Endothelial cell of umbilical vein (primary cell): ENCODE data around the gene ODAD4. TPM values are rescaled to one million over a fixed set of nuclear protein-coding genes. Genes with fewer than 3 reads are reported as not detected.

Experiments used
- BruUV-seq: library from RNA; stranded (reverse); fragments of 400-500 nt; replicated peaks from 2 replicates; lab custom pipeline; 2021; lab: Mats Ljungman, UMichigan
- CTCF ChIA-PET: fragments of 300-600, 350-600 bp; sonication (Branson Sonifier 250); formaldehyde crosslinking; loops from one replicate; lab custom pipeline; 2021; ENCODE audit warnings: antibody characterized with exemption, inconsistent platforms; lab: Charles Lee
- POLR2A ChIA-PET: fragments of 300-600, 350-600 bp; sonication (Branson Sonifier 250); formaldehyde crosslinking; loops from one replicate; lab custom pipeline; 2021; ENCODE audit warnings: antibody characterized with exemption, inconsistent platforms; lab: Charles Lee
- DNase-seq: peaks from one replicate; pipeline ENCODE4 v3.0.0-alpha.2; 2011; ENCODE audit warnings: low read depth, low spot score
- FAIRE-seq: peaks from 2 replicates; lab custom pipeline; 2011; peaks lifted over from hg19 to GRCh38; lab: Jason Lieb, UNC
- H2AFZ ChIP-seq: 2 replicates; pipeline ENCODE4 v1.6.0; 2012; ENCODE audit warnings: low read depth, low read length, control low read depth, inconsistent platforms
- H3K27ac ChIP-seq: 2 replicates; pipeline ENCODE4 v1.5.1; 2011; ENCODE audit warnings: low read depth, mild to moderate bottlenecking, control low read depth, low read length, moderate library complexity; ENCODE audit not compliant: insufficient read depth
- H3K27me3 ChIP-seq, 2 experiments: 2 replicates each; pipeline versions ENCODE4 v1.6.0 to v1.6.1; 2011; ENCODE audit warnings: low read length in 2 of 2, mixed read lengths in 1 of 2; ENCODE audit not compliant: control insufficient read depth in 2 of 2, insufficient read depth in 2 of 2
- H3K36me3 ChIP-seq, 2 experiments: 2 replicates in 1 of 2; 3 replicates in 1 of 2; pipeline ENCODE4 v1.5.1; 2011; ENCODE audit warnings: low read length in 2 of 2, mild to moderate bottlenecking in 1 of 2, moderate library complexity in 1 of 2; ENCODE audit not compliant: control insufficient read depth in 2 of 2, insufficient read depth in 2 of 2; ENCODE audit errors: extremely low read depth in 1 of 2
- H3K4me1 ChIP-seq: 3 replicates; pipeline ENCODE4 v1.5.1; 2011; ENCODE audit warnings: mild to moderate bottlenecking, low read length; ENCODE audit not compliant: control insufficient read depth, insufficient read depth; ENCODE audit errors: extremely low read depth
- H3K4me2 ChIP-seq: 2 replicates; pipeline ENCODE4 v1.6.1; 2011; ENCODE audit warnings: low read length, control low read depth, mixed read lengths; ENCODE audit not compliant: insufficient read depth
- H3K4me3 ChIP-seq, 3 experiments: fragments of 200-600 bp in 1 of 3; sonication (generic), shearing (Covaris generic) in 1 of 3; replicated peaks in 1 of 3; 2 replicates each; pipeline ENCODE4 v1.5.1; 2011 to 2016; ENCODE audit warnings: control low read depth in 3 of 3, low read length in 3 of 3, mild to moderate bottlenecking in 2 of 3, inconsistent platforms in 1 of 3, low read depth in 1 of 3, moderate library complexity in 1 of 3; ENCODE audit not compliant: insufficient read depth in 1 of 3
- H3K79me2 ChIP-seq: 2 replicates; pipeline ENCODE4 v1.6.0; 2012; ENCODE audit warnings: low read length, inconsistent platforms; ENCODE audit not compliant: control insufficient read depth, insufficient read depth
- H3K9ac ChIP-seq: replicated peaks from 2 replicates; pipeline ENCODE3; 2011; ENCODE audit warnings: low read length, control low read depth; ENCODE audit not compliant: insufficient read depth; ENCODE audit errors: extremely low read depth
- H3K9me1 ChIP-seq: replicated peaks from 3 replicates; pipeline ENCODE4 v1.6.0; 2011; ENCODE audit warnings: mild to moderate bottlenecking, low read length; ENCODE audit not compliant: control insufficient read depth, insufficient read depth; ENCODE audit errors: extremely low read depth
- H3K9me3 ChIP-seq: replicated peaks from 2 replicates; pipeline ENCODE4 v1.5.1; 2012; ENCODE audit warnings: low read length, inconsistent platforms; ENCODE audit not compliant: control insufficient read depth, insufficient read depth
- H4K20me1 ChIP-seq: replicated peaks from 2 replicates; pipeline ENCODE3; 2011; ENCODE audit warnings: mild to moderate bottlenecking, low read length; ENCODE audit not compliant: control insufficient read depth, insufficient read depth; ENCODE audit errors: extremely low read depth
- EZH2 ChIP-seq: IDR thresholded peaks from 2 replicates; pipeline ENCODE4 v1.6.1; 2012; ENCODE audit warnings: borderline replicate concordance, low read depth, mild to moderate bottlenecking, moderate library complexity, low read length, inconsistent platforms; ENCODE audit not compliant: severe bottlenecking
- FOS ChIP-seq: IDR thresholded peaks from 2 replicates; pipeline ENCODE4 v1.6.1; 2011; ENCODE audit warnings: mild to moderate bottlenecking, low read length, moderate library complexity, borderline replicate concordance; ENCODE audit not compliant: insufficient read depth
- GATA2 ChIP-seq: IDR thresholded peaks from 2 replicates; pipeline ENCODE4 v1.7.0; 2011; ENCODE audit warnings: low read depth, mild to moderate bottlenecking, moderate library complexity, mixed read lengths, low read length; ENCODE audit not compliant: insufficient read length, insufficient read depth
- JUN ChIP-seq: IDR thresholded peaks from 2 replicates; pipeline ENCODE4 v1.6.1; 2011; ENCODE audit warnings: borderline replicate concordance, low read depth; ENCODE audit not compliant: insufficient read length, insufficient read depth
- MYC ChIP-seq: IDR thresholded peaks from one replicate; pipeline ENCODE4 v1.6.1; 2011; ENCODE audit warnings: mild to moderate bottlenecking, low read depth, low read length
- POLR2A ChIP-seq: IDR thresholded peaks from 2 replicates; pipeline ENCODE4 v1.6.1; 2012; ENCODE audit warnings: low read depth, mild to moderate bottlenecking, control low read depth, low read length
- POLR2AphosphoS5 ChIP-seq: IDR thresholded peaks from 2 replicates; pipeline ENCODE4 v1.6.1; 2012; ENCODE audit warnings: low read depth, mild to moderate bottlenecking, control low read depth, low read length, moderate library complexity; ENCODE audit not compliant: insufficient read depth
- dilution Hi-C: fragments of 300-500 bp; cut with MboI; formaldehyde crosslinking; loops from one replicate; pipeline ENCODE4 v1.15.0; 2019; ENCODE audit warnings: low sequenced_read_pairs; ENCODE audit not compliant: extremely low pct_ligation_motif_present
- intact Hi-C: fragments of 100-400 bp; cut with micrococcal nuclease; formaldehyde crosslinking; loops from one replicate; pipeline ENCODE4 v1.10.0; 2022
- polyA plus RNA-seq, 4 experiments: library from polyadenylated mRNA; depleted of rRNA in 3 of 4; stranded (reverse) in 3 of 4; unstranded in 1 of 4; fragments of >200 nt; gene quantifications; 2 replicates each; pipeline versions ENCODE4 v1.2.1 to v1.2.3, GENCODE V29; 2011 to 2012; ENCODE audit warnings: missing spikeins in 1 of 4
- total RNA-seq: library from RNA; stranded (reverse); gene quantifications from 2 replicates; pipeline ENCODE4 v1.2.3, GENCODE V29; 2021
- TF ChIP-seq, protein P1 (sequence below): IDR thresholded peaks from 2 replicates; pipeline ENCODE4 v1.6.1; 2011; ENCODE audit not compliant: insufficient read depth, insufficient read length
- TF ChIP-seq, protein P2 (sequence below), 2 donors: IDR thresholded peaks; 1 replicate in 1 of 2; 2 replicates in 1 of 2; pipeline ENCODE4 v1.5.1; 2011; ENCODE audit warnings: low read length in 2 of 2, mild to moderate bottlenecking in 2 of 2, moderate library complexity in 2 of 2, control low read depth in 1 of 2, inconsistent platforms in 1 of 2, low read depth in 1 of 2; ENCODE audit not compliant: insufficient read depth in 1 of 2; ENCODE audit errors: extremely low read depth in 1 of 2

ODAD4 gene
- total and polyA plus RNA-seq, 2 donors (not counting 3 experiments of a cell fraction or from before 2014, with no cell fraction given): 0.19 to 1.0 TPM

DNA sequence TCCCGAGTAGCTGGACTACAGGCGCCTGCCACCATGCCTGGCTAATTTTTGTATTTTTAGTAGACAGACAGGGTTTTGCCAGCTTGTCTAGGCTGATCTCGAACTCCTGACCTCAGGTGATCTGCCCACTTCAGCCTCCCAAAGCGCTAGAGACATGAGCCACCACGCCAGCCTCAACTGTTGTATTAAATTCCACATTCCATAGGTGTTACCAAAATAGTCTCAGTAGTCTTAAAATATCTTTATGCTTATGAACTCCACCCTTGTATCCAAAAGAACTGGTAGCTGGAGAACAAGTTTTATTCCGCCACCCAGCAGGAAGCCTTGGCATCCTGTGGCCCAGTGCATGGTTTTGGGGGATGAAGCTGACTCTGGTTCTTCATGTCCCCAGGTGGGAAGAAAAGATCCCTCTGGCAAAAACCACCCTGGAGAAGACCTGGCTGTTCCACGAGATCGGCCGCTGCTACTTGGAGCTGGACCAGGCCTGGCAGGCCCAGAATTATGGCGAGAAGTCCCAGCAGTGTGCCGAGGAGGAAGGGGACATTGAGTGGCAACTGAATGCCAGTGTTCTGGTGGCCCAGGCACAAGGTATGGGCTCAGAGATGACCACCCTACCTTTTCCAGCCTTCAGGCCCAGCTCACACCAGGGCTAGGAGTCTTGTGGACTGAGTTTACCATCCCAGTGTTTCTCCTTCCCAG lies 18.5 kb downstream of the ODAD4 start:
- no TSS peak for BruUV-seq
- Histone ChIP-seq H3K9ac (no peak overlapping the region), H2AFZ (no peak overlapping the region), H3K36me3 (no peaks in the 10 kb centered on the region), H3K9me3 (no peaks in the 10 kb centered on the region), H3K27ac (no peak overlapping the region), H3K79me2 (no peaks in the 10 kb centered on the region), H3K4me1 (no peaks in the 10 kb centered on the region), H3K27me3 (no peaks in the 10 kb centered on the region), H4K20me1 (no peaks in the 10 kb centered on the region), H3K4me3 (no peak overlapping the region), H3K9me1 (no peaks in the 10 kb centered on the region), H3K4me2 (no peak overlapping the region)
- CTCF ChIA-PET: interaction anchor here (1.1 to 2.8 kb wide), 5 partner anchors 9 to 30 kb away, joined by 3 to 14 read pairs (median 4); partner anchors contain the start of genes ACLY and ODAD4
- TF ChIP-seq MYC: no peak
- no peak for TF ChIP-seq POLR2AphosphoS5
- TF ChIP-seq POLR2A: no peak
- no peak for TF ChIP-seq GATA2
- dilution Hi-C loops: no loop called here
- POLR2A ChIA-PET: no interaction called here
- no peak for DNase-seq
- intact Hi-C loops: no loop called here
- FAIRE-seq: no peak

DNA sequence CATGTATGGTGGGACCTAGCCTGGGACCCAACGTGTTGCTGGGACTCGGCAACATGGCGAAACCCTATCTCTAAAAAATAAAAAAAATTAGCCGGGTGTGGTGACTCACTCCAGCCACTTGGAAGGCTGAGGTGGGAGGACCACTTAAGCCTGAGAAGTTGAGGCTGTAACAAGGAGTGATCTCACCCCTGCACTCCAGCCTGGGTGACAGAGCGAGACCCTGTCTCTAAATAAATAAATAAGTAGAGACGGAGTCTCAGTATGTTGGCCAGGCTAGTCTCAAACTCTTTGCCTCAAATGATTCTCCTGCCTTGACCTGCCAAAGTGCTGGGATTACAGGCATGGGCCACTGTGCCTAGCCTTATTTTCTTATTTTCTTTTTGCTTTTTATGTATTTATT lies 26.1 kb downstream of the ODAD4 start:
- CTCF ChIA-PET: interaction anchor here (4.1 kb wide), 1 partner anchor 39 kb away, joined by 26 read pairs; the partner anchor contains the start of gene ACLY
- H3K9me1 ChIP-seq: no peaks in the 10 kb centered on the region
- BruUV-seq: no TSS peak

More for the DNA sequence above, 26.1 kb downstream of the ODAD4 start:
- no peaks in the 10 kb centered on the region for H3K9me3 ChIP-seq
- no peak overlapping the region for H2AFZ ChIP-seq
- H3K27ac ChIP-seq: no peak overlapping the region
- H3K9ac ChIP-seq: no peak overlapping the region
- DNase-seq (no peak), FAIRE-seq (no peak)
- no peak for TF ChIP-seq GATA2
- no peak for TF ChIP-seq EZH2
- no peak for TF ChIP-seq POLR2AphosphoS5
- no peak for TF ChIP-seq FOS
- no peak for TF ChIP-seq POLR2A
- TF ChIP-seq, protein P1, sequence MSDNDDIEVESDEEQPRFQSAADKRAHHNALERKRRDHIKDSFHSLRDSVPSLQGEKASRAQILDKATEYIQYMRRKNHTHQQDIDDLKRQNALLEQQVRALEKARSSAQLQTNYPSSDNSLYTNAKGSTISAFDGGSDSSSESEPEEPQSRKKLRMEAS: no peak
- TF ChIP-seq JUN: no peak
- TF ChIP-seq, protein P2, sequence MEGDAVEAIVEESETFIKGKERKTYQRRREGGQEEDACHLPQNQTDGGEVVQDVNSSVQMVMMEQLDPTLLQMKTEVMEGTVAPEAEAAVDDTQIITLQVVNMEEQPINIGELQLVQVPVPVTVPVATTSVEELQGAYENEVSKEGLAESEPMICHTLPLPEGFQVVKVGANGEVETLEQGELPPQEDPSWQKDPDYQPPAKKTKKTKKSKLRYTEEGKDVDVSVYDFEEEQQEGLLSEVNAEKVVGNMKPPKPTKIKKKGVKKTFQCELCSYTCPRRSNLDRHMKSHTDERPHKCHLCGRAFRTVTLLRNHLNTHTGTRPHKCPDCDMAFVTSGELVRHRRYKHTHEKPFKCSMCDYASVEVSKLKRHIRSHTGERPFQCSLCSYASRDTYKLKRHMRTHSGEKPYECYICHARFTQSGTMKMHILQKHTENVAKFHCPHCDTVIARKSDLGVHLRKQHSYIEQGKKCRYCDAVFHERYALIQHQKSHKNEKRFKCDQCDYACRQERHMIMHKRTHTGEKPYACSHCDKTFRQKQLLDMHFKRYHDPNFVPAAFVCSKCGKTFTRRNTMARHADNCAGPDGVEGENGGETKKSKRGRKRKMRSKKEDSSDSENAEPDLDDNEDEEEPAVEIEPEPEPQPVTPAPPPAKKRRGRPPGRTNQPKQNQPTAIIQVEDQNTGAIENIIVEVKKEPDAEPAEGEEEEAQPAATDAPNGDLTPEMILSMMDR (IDR thresholded peaks at IDR 0.05; ENCODE audit: extremely low read depth in 1 of 2, insufficient read depth in 1 of 2, low read depth in 1 of 2, low read length in 2 of 2): no peak
- no peak for TF ChIP-seq MYC
- H3K4me1 ChIP-seq: peaks cover 9% of the 10 kb centered on the region
- no peaks in the 10 kb centered on the region for H3K36me3 ChIP-seq
- no peaks in the 10 kb centered on the region for H3K27me3 ChIP-seq
- intact Hi-C loops (loop anchor here (5.0 kb wide), 1 partner anchor 144 kb away; the partner anchor contains the start of genes FKBP10 and P3H4), dilution Hi-C loops (loop anchor here (25.0 kb wide), 1 partner anchor 156 kb away; the partner anchor contains the start of genes DHX58, HSPB9 and KAT2A)
- H3K4me2 ChIP-seq: no peak overlapping the region
- no peak overlapping the region for H3K4me3 ChIP-seq
- no peaks in the 10 kb centered on the region for H3K79me2 ChIP-seq
- POLR2A ChIA-PET: no interaction called here
- H4K20me1 ChIP-seq: no peaks in the 10 kb centered on the region
